Esophagus squamous epithelium (tissue), 4 donors: ENCODE results near the gene R3HDM4.

Source experiments
- POLR2A ChIP-seq, 4 donors: fragments of 450-650 bp; IDR thresholded peaks; one replicate each; pipeline ENCODE4 v1.6.1; 2017; ENCODE audit warnings: antibody characterized with exemption in 4 of 4, mild to moderate bottlenecking in 4 of 4, moderate library complexity in 3 of 4
- TF ChIP-seq, protein P1 (sequence below), 6 experiments: fragments of 450-650 bp in 4 of 6; fragments of 200-600 bp in 2 of 6; sonication (generic) in 2 of 6; IDR thresholded peaks; one replicate each; pipeline ENCODE4 v1.5.1; 2016 to 2019; ENCODE audit warnings: antibody characterized with exemption in 6 of 6, mild to moderate bottlenecking in 4 of 6, moderate library complexity in 4 of 6

DNA sequence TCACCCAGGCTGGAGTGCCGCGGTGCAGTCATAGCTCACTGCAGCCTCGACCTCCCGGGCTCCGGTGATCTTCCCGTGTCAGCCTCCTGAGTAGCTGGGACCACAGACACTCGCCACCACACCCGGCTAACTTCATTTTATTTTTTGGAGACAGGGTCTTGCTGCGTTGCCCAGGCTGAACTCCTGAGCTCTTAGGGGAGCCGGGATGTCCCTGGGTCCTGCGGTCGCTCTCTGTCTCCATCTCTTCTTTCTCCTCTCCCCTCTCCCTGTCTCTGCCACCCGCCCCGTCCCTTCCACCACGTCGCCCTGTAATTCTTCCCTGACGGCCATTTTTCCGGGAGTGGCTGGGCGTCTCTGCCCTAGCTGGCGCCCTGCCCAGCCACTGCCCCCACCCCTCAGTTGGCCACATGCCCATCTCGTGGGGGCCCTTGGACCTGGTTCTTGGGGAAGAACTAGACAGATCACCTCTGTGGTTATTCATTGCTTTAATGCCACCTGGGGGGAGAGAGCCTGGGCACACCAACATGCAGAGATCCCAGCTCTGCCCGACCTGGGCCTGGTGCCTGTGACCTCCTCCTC lies 31.7 kb upstream of the R3HDM4 start:
- TF ChIP-seq, protein P1, sequence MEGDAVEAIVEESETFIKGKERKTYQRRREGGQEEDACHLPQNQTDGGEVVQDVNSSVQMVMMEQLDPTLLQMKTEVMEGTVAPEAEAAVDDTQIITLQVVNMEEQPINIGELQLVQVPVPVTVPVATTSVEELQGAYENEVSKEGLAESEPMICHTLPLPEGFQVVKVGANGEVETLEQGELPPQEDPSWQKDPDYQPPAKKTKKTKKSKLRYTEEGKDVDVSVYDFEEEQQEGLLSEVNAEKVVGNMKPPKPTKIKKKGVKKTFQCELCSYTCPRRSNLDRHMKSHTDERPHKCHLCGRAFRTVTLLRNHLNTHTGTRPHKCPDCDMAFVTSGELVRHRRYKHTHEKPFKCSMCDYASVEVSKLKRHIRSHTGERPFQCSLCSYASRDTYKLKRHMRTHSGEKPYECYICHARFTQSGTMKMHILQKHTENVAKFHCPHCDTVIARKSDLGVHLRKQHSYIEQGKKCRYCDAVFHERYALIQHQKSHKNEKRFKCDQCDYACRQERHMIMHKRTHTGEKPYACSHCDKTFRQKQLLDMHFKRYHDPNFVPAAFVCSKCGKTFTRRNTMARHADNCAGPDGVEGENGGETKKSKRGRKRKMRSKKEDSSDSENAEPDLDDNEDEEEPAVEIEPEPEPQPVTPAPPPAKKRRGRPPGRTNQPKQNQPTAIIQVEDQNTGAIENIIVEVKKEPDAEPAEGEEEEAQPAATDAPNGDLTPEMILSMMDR (IDR thresholded peaks at IDR 0.05), result no peak
- no peak for TF ChIP-seq POLR2A (IDR thresholded peaks at IDR 0.05)
